ENCODE results near the gene THRB. TPM values are rescaled to one million over a fixed set of nuclear protein-coding genes. Genes with fewer than 3 reads are reported as not detected.

THRB gene
- total and polyA plus RNA-seq, 4 experiments from 2014 or later: 0.03 TPM; not detected in 3

- Mint-ChIP-seq H3K4me1 (no peaks in the 10 kb centered on the region), H3K9me3 (peaks cover 0 to 12% (median under 1%) of the 10 kb centered on the region in 8 donors), H3K36me3 (no peaks in the 10 kb centered on the region), H3K27me3 (peaks cover 0 to 1% of the 10 kb centered on the region in 2 donors), H3K27ac (no peak overlapping the region), H3K4me3 (no peak overlapping the region)
- no peaks in the 10 kb centered on the region for H3K36me3 ChIP-seq (ENCODE audit: insufficient read depth, low read length)
- no peak overlapping the region for H3K4me3 ChIP-seq (ENCODE audit: low read length in 2 of 2)
- no peaks in the 10 kb centered on the region for H3K27me3 ChIP-seq (ENCODE audit: insufficient read depth, low read length)
- H3K9me3 ChIP-seq (ENCODE audit: control insufficient read depth in 1 of 2, low read length in 2 of 2): no peaks in the 10 kb centered on the region
- no peaks in the 10 kb centered on the region for H3K4me1 ChIP-seq (ENCODE audit: insufficient read depth, low read length)
- DNase-seq: no peak
- ChIA-PET POLR2A (ENCODE audit: partially characterized antibody) (no interaction called here), CTCF (ENCODE audit: partially characterized antibody) (no interaction called here)
- intact Hi-C loops (cut with micrococcal nuclease): no loop called here
- no peak overlapping the region for H3K27ac ChIP-seq (ENCODE audit: low read depth, low read length)
Observed at GRCh38 chr3:24475925-24476324, 18.7 kb downstream of the THRB start.

GRCh38 chr3:24474862-24475261 is 19.8 kb downstream of the THRB start:
- Mint-ChIP-seq H3K27ac (no peak overlapping the region), H3K9me3 (peaks cover 0 to 12% (median under 1%) of the 10 kb centered on the region in 8 donors), H3K4me1 (no peaks in the 10 kb centered on the region), H3K4me3 (no peak overlapping the region), H3K36me3 (no peaks in the 10 kb centered on the region), H3K27me3 (peaks cover 0 to 1% of the 10 kb centered on the region in 2 donors)
- no peak overlapping the region for H3K4me3 ChIP-seq (ENCODE audit: low read length in 2 of 2)
- H3K4me1 ChIP-seq (ENCODE audit: insufficient read depth, low read length): no peaks in the 10 kb centered on the region
- no peak for DNase-seq
- no peaks in the 10 kb centered on the region for H3K9me3 ChIP-seq (ENCODE audit: control insufficient read depth in 1 of 2, low read length in 2 of 2)
- ChIA-PET POLR2A (ENCODE audit: partially characterized antibody) (no interaction called here), CTCF (ENCODE audit: partially characterized antibody) (no interaction called here)
- no peaks in the 10 kb centered on the region for H3K36me3 ChIP-seq (ENCODE audit: insufficient read depth, low read length)
- H3K27me3 ChIP-seq (ENCODE audit: insufficient read depth, low read length): no peaks in the 10 kb centered on the region
- intact Hi-C loops (cut with micrococcal nuclease): no loop called here
- H3K27ac ChIP-seq (ENCODE audit: low read depth, low read length): no peak overlapping the region

- peaks cover 0 to 11% (median 0%) of the 10 kb centered on the region in 8 donors for H3K9me3 Mint-ChIP-seq
- H3K27me3 Mint-ChIP-seq: no peaks in the 10 kb centered on the region
- Histone ChIP-seq H3K9me3 (ENCODE audit: control insufficient read depth in 1 of 2, low read length in 2 of 2) (no peaks in the 10 kb centered on the region), H3K4me1 (ENCODE audit: insufficient read depth, low read length) (no peaks in the 10 kb centered on the region), H3K27me3 (ENCODE audit: insufficient read depth, low read length) (no peaks in the 10 kb centered on the region), H3K4me3 (ENCODE audit: low read length in 2 of 2) (no peak overlapping the region), H3K27ac (ENCODE audit: low read depth, low read length) (no peak overlapping the region), H3K36me3 (ENCODE audit: insufficient read depth, low read length) (no peaks in the 10 kb centered on the region)
- intact Hi-C loops (cut with micrococcal nuclease): no loop called here
- H3K27ac Mint-ChIP-seq: no peak overlapping the region
- no peak for DNase-seq
- ChIA-PET POLR2A (ENCODE audit: partially characterized antibody) (no interaction called here), CTCF (ENCODE audit: partially characterized antibody) (no interaction called here)
- H3K4me3 Mint-ChIP-seq: no peak overlapping the region
- H3K36me3 Mint-ChIP-seq: no peaks in the 10 kb centered on the region
- H3K4me1 Mint-ChIP-seq: no peaks in the 10 kb centered on the region
Observed at GRCh38 chr3:24472358-24472757, 22.3 kb downstream of the THRB start.

GRCh38 chr3:24471486-24471885 is 23.2 kb downstream of the THRB start:
- POLR2A ChIA-PET (ENCODE audit: partially characterized antibody): no interaction called here
- Mint-ChIP-seq H3K4me1 (no peaks in the 10 kb centered on the region), H3K27me3 (no peaks in the 10 kb centered on the region), H3K9me3 (peaks cover 0 to 12% (median 0%) of the 10 kb centered on the region in 8 donors), H3K36me3 (no peaks in the 10 kb centered on the region), H3K27ac (no peak overlapping the region), H3K4me3 (no peak overlapping the region)
- Histone ChIP-seq H3K9me3 (ENCODE audit: control insufficient read depth in 1 of 2, low read length in 2 of 2) (no peaks in the 10 kb centered on the region), H3K36me3 (ENCODE audit: insufficient read depth, low read length) (no peaks in the 10 kb centered on the region), H3K4me3 (ENCODE audit: low read length in 2 of 2) (no peak overlapping the region), H3K27ac (ENCODE audit: low read depth, low read length) (no peak overlapping the region), H3K27me3 (ENCODE audit: insufficient read depth, low read length) (no peaks in the 10 kb centered on the region), H3K4me1 (ENCODE audit: insufficient read depth, low read length) (no peaks in the 10 kb centered on the region)
- DNase-seq: no peak
- CTCF ChIA-PET (ENCODE audit: partially characterized antibody): no interaction called here
- intact Hi-C loops (cut with micrococcal nuclease): no loop called here

- no peak for DNase-seq
- Mint-ChIP-seq H3K9me3 (peaks cover 0 to 14% (median 4%) of the 10 kb centered on the region in 8 donors), H3K4me3 (no peak overlapping the region), H3K4me1 (no peaks in the 10 kb centered on the region), H3K27ac (no peak overlapping the region), H3K27me3 (no peaks in the 10 kb centered on the region), H3K36me3 (no peaks in the 10 kb centered on the region)
- ChIA-PET POLR2A (ENCODE audit: partially characterized antibody) (no interaction called here), CTCF (ENCODE audit: partially characterized antibody) (no interaction called here)
- intact Hi-C loops (cut with micrococcal nuclease): no loop called here
- Histone ChIP-seq H3K27me3 (ENCODE audit: insufficient read depth, low read length) (no peaks in the 10 kb centered on the region), H3K27ac (ENCODE audit: low read depth, low read length) (no peak overlapping the region), H3K36me3 (ENCODE audit: insufficient read depth, low read length) (no peaks in the 10 kb centered on the region), H3K9me3 (ENCODE audit: control insufficient read depth in 1 of 2, low read length in 2 of 2) (no peaks in the 10 kb centered on the region), H3K4me1 (ENCODE audit: insufficient read depth, low read length) (no peaks in the 10 kb centered on the region), H3K4me3 (ENCODE audit: low read length in 2 of 2) (no peak overlapping the region)
Observed at GRCh38 chr3:24470277-24470676, 24.4 kb downstream of the THRB start.

- ChIA-PET POLR2A (ENCODE audit: partially characterized antibody) (no interaction called here), CTCF (ENCODE audit: partially characterized antibody) (no interaction called here)
- Histone ChIP-seq H3K27ac (ENCODE audit: low read depth, low read length) (no peak overlapping the region), H3K4me3 (ENCODE audit: low read length in 2 of 2) (no peak overlapping the region), H3K27me3 (ENCODE audit: insufficient read depth, low read length) (no peaks in the 10 kb centered on the region), H3K36me3 (ENCODE audit: insufficient read depth, low read length) (no peaks in the 10 kb centered on the region), H3K9me3 (ENCODE audit: control insufficient read depth in 1 of 2, low read length in 2 of 2) (no peaks in the 10 kb centered on the region), H3K4me1 (ENCODE audit: insufficient read depth, low read length) (no peaks in the 10 kb centered on the region)
- Mint-ChIP-seq H3K4me3 (no peak overlapping the region), H3K9me3 (peaks cover 0 to 14% (median 4%) of the 10 kb centered on the region in 8 donors), H3K27me3 (no peaks in the 10 kb centered on the region), H3K36me3 (no peaks in the 10 kb centered on the region), H3K4me1 (no peaks in the 10 kb centered on the region), H3K27ac (no peak overlapping the region)
- no peak for DNase-seq
- intact Hi-C loops (cut with micrococcal nuclease): no loop called here
Observed at GRCh38 chr3:24464389-24464788, 30.3 kb downstream of the THRB start.

- Mint-ChIP-seq H3K27ac (no peak overlapping the region), H3K9me3 (peaks cover 0 to 17% (median 4%) of the 10 kb centered on the region in 8 donors), H3K4me3 (no peak overlapping the region), H3K27me3 (no peaks in the 10 kb centered on the region), H3K4me1 (no peaks in the 10 kb centered on the region), H3K36me3 (no peaks in the 10 kb centered on the region)
- H3K9me3 ChIP-seq (ENCODE audit: control insufficient read depth in 1 of 2, low read length in 2 of 2): no peaks in the 10 kb centered on the region
- no peaks in the 10 kb centered on the region for H3K27me3 ChIP-seq (ENCODE audit: insufficient read depth, low read length)
- DNase-seq: no peak
- ChIA-PET POLR2A (ENCODE audit: partially characterized antibody) (no interaction called here), CTCF (ENCODE audit: partially characterized antibody) (no interaction called here)
- no peaks in the 10 kb centered on the region for H3K36me3 ChIP-seq (ENCODE audit: insufficient read depth, low read length)
- H3K27ac ChIP-seq (ENCODE audit: low read depth, low read length): no peak overlapping the region
- no peak overlapping the region for H3K4me3 ChIP-seq (ENCODE audit: low read length in 2 of 2)
- no peaks in the 10 kb centered on the region for H3K4me1 ChIP-seq (ENCODE audit: insufficient read depth, low read length)
- intact Hi-C loops (cut with micrococcal nuclease): no loop called here
Observed at GRCh38 chr3:24462737-24463136, 31.9 kb downstream of the THRB start.

GRCh38 chr3:24460974-24461373 is 33.7 kb downstream of the THRB start:
- Mint-ChIP-seq H3K4me1 (no peaks in the 10 kb centered on the region), H3K27me3 (no peaks in the 10 kb centered on the region), H3K36me3 (no peaks in the 10 kb centered on the region), H3K9me3 (peaks cover 0 to 11% (median 2%) of the 10 kb centered on the region in 8 donors), H3K27ac (no peak overlapping the region), H3K4me3 (no peak overlapping the region)
- ChIA-PET CTCF (ENCODE audit: partially characterized antibody) (no interaction called here), POLR2A (ENCODE audit: partially characterized antibody) (no interaction called here)
- H3K9me3 ChIP-seq (ENCODE audit: control insufficient read depth in 1 of 2, low read length in 2 of 2): no peaks in the 10 kb centered on the region
- DNase-seq: no peak
- no peak overlapping the region for H3K4me3 ChIP-seq (ENCODE audit: low read length in 2 of 2)
- no peaks in the 10 kb centered on the region for H3K27me3 ChIP-seq (ENCODE audit: insufficient read depth, low read length)
- intact Hi-C loops (cut with micrococcal nuclease): no loop called here
- no peak overlapping the region for H3K27ac ChIP-seq (ENCODE audit: low read depth, low read length)
- no peaks in the 10 kb centered on the region for H3K4me1 ChIP-seq (ENCODE audit: insufficient read depth, low read length)
- no peaks in the 10 kb centered on the region for H3K36me3 ChIP-seq (ENCODE audit: insufficient read depth, low read length)

Measured in CD4-positive, alpha-beta memory T cell (primary cell).